ENCODE results near the gene APOBEC3C. TPM values are rescaled to one million over a fixed set of nuclear protein-coding genes. Genes with fewer than 3 reads are reported as not detected.
"Not testable (repeated sequence)": the region's sequence is repeated elsewhere in the genome, so short reads cannot be mapped to it uniquely, and the experiment has no call there.

The APOBEC3C gene
- total and polyA plus RNA-seq, 2 donors, result 8.1 to 28.9 TPM

DNA sequence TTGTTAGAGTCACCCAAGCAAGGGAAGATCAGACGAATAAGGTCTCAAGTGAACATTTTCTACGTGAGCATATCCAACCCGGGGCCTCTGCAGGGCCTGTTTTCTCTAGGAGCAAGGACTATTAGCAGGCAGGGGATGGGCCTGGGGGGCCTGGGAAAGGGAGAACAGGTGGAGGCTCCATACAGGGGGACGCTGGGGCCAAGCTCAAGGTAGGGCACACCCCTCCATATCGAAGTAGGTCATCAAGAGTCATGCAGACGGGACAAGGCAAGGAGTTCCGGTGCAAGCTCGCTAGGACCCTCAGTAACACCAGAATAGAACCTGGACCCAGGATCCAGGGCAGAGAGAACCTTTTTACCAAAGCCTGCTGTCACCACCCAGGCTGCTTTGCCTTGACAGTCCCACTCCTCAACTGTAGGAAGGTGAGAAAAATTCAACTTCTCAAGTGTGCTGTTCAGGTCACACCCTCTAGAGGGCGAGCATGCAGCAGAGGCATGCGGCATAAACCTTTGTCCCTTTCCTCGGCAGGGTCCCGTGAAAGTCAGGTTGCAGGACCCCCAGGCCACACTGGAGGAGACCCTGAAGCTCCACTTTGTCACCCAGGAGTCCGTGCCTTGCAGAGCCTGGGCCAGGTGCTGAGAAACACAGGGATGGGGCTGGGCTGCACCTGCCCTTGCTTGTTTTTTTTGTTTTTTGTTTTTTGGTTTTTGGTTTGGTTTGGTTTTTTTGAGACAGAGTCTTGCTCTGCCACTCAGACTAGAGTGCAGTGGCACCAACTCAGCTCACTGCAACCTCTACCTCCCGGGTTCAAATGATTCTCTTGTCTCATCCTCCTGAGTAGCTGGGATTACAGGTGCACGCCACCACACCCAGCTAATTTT, 40.5 kb upstream of the APOBEC3C start:
- H3K4me1 ChIP-seq (ENCODE audit: insufficient read depth), result no peaks in the 10 kb centered on the region
- WGBS, result 54% methylated on average over 15 of the region's 15 CpGs
- no peak for DNase-seq (ENCODE audit: extremely low spot score)
- H3K27ac ChIP-seq (ENCODE audit: low read depth), result no peak overlapping the region
- H3K4me3 ChIP-seq (ENCODE audit: low read depth, low read length), result no peak overlapping the region
- H3K36me3 ChIP-seq (ENCODE audit: insufficient read depth), result no peaks in the 10 kb centered on the region

DNA sequence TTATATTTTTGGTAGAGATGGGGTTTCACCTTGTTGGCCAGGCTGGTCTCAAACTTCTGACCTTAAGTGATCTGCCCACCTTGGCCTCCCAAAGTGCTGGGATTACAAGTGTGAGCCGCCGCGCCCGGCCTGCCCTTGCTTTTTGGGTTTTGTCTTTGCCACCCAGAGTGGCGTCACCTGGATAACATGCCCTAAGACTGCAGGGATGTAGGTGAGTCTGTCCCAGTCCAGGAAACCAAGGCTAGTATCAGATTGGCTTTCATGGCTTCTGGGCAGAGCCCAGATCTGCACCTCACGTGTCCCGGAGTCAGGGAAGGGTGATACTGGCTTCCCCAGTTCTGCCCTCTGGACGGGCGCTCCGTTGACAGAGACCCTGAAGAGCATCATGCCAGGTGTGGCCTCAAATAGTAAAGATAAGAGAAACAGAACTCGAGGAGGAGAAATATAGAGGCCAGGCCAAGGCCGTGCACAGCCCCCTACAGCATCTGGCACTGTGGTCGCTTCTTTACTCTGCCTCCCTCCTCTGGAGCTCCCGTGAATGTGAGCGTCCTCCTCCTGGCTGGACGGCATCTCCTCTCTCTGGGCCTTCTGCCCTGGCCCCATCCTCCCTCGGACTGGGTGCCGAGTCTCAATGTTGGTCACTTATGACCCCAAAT, 39.8 kb upstream of the APOBEC3C start:
- 78% methylated on average over 18 of the region's 18 CpGs for WGBS
- Histone ChIP-seq H3K36me3 (ENCODE audit: insufficient read depth) (no peaks in the 10 kb centered on the region), H3K4me3 (ENCODE audit: low read depth, low read length) (no peak overlapping the region), H3K4me1 (ENCODE audit: insufficient read depth) (no peaks in the 10 kb centered on the region), H3K27ac (ENCODE audit: low read depth) (no peak overlapping the region)
- no peak for DNase-seq (ENCODE audit: extremely low spot score)

- WGBS, result 93% methylated on average over 7 of the region's 7 CpGs
- Histone ChIP-seq H3K27ac (ENCODE audit: low read depth) (no peak overlapping the region), H3K4me1 (ENCODE audit: insufficient read depth) (no peaks in the 10 kb centered on the region), H3K4me3 (ENCODE audit: low read depth, low read length) (no peak overlapping the region), H3K36me3 (ENCODE audit: insufficient read depth) (no peaks in the 10 kb centered on the region)
- DNase-seq (ENCODE audit: extremely low spot score), result no peak
Measured at GRCh38 chr22:38974826-38975175, 39.3 kb upstream of the APOBEC3C start.

DNA sequence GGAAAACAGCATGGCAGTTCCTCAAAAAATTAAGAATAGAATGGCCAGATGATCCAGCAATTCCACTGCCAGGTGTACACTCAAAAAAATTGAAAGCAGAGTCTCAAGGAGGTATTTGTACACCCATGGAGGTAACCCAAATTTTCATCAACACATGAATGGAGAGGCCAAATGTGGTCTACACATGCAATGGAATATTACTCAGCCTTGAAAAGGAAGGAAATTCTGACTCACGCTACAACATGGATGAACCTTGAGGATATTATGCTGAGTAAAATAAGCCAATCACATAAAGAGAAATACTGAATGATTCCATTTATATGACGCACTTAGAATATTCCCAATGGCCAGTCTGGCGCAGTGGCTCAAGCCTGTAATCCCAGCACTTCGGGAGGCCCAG, 36.8 kb upstream of the APOBEC3C start:
- not testable (repeated sequence) for H3K4me1 ChIP-seq (ENCODE audit: insufficient read depth); H3K27ac ChIP-seq (ENCODE audit: low read depth); H3K4me3 ChIP-seq (ENCODE audit: low read depth, low read length); H3K36me3 ChIP-seq (ENCODE audit: insufficient read depth); DNase-seq (ENCODE audit: extremely low spot score)
- 87% methylated on average over 4 of the region's 4 CpGs for WGBS

DNA sequence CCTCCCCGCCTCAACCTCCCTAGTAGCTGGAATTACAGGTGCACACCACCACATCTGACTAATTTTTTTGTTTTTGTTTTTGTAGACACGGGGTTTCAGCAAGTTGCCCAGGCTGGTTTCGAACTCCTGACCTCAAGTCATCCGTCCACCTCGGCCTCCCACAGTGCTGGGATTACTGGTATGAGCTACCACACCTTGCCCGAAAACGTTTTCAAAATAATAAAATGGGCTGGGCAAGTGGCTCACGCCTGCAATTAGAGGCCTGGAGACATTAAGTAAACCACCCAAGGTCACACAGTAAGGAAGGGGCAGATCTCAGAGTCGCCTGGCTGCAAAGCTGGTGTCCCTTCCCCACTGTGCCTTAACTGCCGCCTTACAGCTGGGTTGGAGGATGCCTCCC, 33.5 kb upstream of the APOBEC3C start:
- not testable (repeated sequence) for DNase-seq (ENCODE audit: extremely low spot score); H3K27ac ChIP-seq (ENCODE audit: low read depth)
- WGBS, result 73% methylated on average over 10 of the region's 10 CpGs

GRCh38 chr22:38981005-38981991, 32.8 kb upstream of the APOBEC3C start:
- Histone ChIP-seq H3K27ac (ENCODE audit: low read depth) (no peak overlapping the region), H3K36me3 (ENCODE audit: insufficient read depth) (no peaks in the 10 kb centered on the region), H3K4me1 (ENCODE audit: insufficient read depth) (no peaks in the 10 kb centered on the region), H3K4me3 (ENCODE audit: low read depth, low read length) (peak overlapping the region; percentile 39)
- WGBS, result 15% methylated on average over 27 of the region's 27 CpGs
- no peak for DNase-seq (ENCODE audit: extremely low spot score)

More for the DNA sequence above, 33.5 kb upstream of the APOBEC3C start:
- not testable (repeated sequence) for H3K36me3 ChIP-seq (ENCODE audit: insufficient read depth); H3K4me1 ChIP-seq (ENCODE audit: insufficient read depth); H3K4me3 ChIP-seq (ENCODE audit: low read depth, low read length)

DNA sequence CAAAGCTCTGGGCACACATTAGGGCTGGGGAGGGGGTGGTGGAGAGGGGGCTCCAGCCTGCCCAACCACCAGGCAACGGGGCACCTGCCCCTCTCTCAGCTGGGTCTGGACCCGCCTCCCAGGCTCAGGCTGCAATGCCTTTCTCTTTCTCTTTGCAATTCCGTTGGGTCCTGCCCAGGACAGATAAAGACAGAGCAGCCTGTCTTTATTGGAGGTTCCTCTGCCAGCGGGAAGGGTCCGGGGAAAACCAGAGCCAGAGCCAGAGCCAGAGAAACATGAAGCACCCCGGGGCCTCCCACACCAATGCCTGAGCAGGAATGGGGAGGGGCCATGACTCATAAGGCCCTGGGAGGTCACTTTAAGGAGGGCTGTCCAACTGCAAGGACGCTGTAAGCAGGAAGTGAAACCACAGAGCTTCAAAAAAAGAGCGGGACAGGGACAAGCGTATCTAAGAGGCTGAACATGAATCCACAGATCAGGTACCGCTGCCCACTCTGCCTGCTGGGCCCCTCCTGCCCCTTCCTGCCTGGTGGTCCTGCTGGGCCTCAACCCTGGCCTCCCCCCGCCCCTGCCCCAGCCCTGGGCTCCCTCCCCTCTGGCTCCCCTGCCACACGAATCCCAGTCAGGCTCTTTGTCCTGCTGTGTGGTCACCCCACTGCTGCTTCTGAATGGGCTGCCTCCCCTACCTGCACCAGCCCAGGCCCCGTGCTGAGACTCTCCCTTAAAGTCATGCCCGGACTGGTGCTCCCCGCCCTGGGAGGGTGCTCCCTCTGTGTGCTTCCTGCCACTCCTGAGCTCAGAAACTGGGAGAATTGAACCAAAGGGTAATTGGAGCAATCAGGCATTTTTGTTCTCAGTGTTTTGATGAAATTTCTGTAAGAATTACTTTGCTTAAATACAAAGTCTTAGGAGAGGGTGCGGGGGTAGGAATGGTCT, 31.8 kb upstream of the APOBEC3C start, which contains the start of gene APOBEC3B:
APOBEC3B (plus strand) TSS at position 356 of the 936 bp plus-strand sequence; CDS start at position 463, 107 bp downstream.
- no peaks in the 10 kb centered on the region for H3K36me3 ChIP-seq (ENCODE audit: insufficient read depth)
- peak within 1 kb of the TSS; percentile 39 for H3K4me3 ChIP-seq (ENCODE audit: low read depth, low read length)
- no peak within 1 kb of the TSS for H3K27ac ChIP-seq (ENCODE audit: low read depth)
- H3K4me1 ChIP-seq (ENCODE audit: insufficient read depth), result no peaks in the 10 kb centered on the region
- 12% methylated on average over 16 of the region's 16 CpGs for WGBS
- DNase-seq (ENCODE audit: extremely low spot score), result peak; percentile 89

- WGBS, result 95% methylated on average over 2 of the region's 2 CpGs
- Histone ChIP-seq H3K27ac (ENCODE audit: low read depth) (no peak overlapping the region), H3K36me3 (ENCODE audit: insufficient read depth) (no peaks in the 10 kb centered on the region)
Measured at GRCh38 chr22:38984224-38984623, 29.8 kb upstream of the APOBEC3C start.

GRCh38 chr22:38984784-38985757, 29.0 kb upstream of the APOBEC3C start:
- not testable (repeated sequence) for H3K4me1 ChIP-seq (ENCODE audit: insufficient read depth); DNase-seq (ENCODE audit: extremely low spot score); H3K27ac ChIP-seq (ENCODE audit: low read depth); H3K4me3 ChIP-seq (ENCODE audit: low read depth, low read length); H3K36me3 ChIP-seq (ENCODE audit: insufficient read depth)
- 79% methylated on average over 9 of the region's 9 CpGs for WGBS

More at GRCh38 chr22:38984224-38984623, 29.8 kb upstream of the APOBEC3C start:
- H3K4me3 ChIP-seq (ENCODE audit: low read depth, low read length), result no peak overlapping the region
- no peak for DNase-seq (ENCODE audit: extremely low spot score)
- no peaks in the 10 kb centered on the region for H3K4me1 ChIP-seq (ENCODE audit: insufficient read depth)

GRCh38 chr22:38986629-38987028, 27.4 kb upstream of the APOBEC3C start:
- Histone ChIP-seq H3K27ac (ENCODE audit: low read depth) (no peak overlapping the region), H3K4me3 (ENCODE audit: low read depth, low read length) (no peak overlapping the region), H3K36me3 (ENCODE audit: insufficient read depth) (no peaks in the 10 kb centered on the region), H3K4me1 (ENCODE audit: insufficient read depth) (no peaks in the 10 kb centered on the region)
- 97% methylated on average over 3 of the region's 3 CpGs for WGBS
- no peak for DNase-seq (ENCODE audit: extremely low spot score)

DNA sequence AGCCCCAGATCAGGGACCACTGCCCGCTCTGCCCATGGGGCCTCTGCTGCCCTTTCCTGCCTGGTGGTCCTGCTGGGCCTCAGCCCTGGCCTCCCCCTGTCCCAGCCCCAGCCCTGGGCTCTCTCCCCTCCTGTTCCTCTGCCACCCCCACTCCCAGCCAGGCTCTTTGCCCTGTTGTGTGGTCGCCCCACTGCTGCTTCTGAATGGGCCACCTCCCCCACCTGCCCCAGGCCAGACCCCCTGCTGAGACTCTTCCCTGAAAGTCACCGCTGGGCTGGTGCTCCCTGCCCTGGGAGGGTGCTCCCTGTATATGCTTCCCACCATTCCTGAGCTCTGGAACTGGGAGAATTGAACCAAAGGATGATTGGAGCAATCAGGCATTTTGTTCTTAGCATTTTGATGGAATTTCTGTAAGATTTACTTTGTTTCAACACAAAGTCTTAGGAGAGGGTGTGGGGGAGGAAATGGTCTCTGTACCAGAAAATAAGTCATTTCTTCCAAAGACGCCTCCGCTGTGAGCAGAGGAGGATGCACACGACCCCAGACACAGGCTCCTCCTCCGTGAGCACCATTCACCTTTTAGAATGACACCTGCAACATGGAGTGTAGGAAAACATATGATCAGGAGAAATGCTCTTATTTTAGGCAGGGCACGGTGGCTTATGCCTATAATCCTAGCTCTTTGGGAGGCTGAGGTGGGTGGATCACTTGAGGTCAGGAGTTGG, 26.7 kb upstream of the APOBEC3C start:
- no peak overlapping the region for H3K27ac ChIP-seq (ENCODE audit: low read depth)
- no peak for DNase-seq (ENCODE audit: extremely low spot score)
- no peak overlapping the region for H3K4me3 ChIP-seq (ENCODE audit: low read depth, low read length)
- no peaks in the 10 kb centered on the region for H3K4me1 ChIP-seq (ENCODE audit: insufficient read depth)
- 84% methylated on average over 8 of the region's 8 CpGs for WGBS
- no peaks in the 10 kb centered on the region for H3K36me3 ChIP-seq (ENCODE audit: insufficient read depth)
